Measurements from ENCODE around the gene RFC5.
"Not testable (repeated sequence)": the region's sequence is repeated elsewhere in the genome, so short reads cannot be mapped to it uniquely, and the experiment has no call there.

The RFC5 gene

DNA sequence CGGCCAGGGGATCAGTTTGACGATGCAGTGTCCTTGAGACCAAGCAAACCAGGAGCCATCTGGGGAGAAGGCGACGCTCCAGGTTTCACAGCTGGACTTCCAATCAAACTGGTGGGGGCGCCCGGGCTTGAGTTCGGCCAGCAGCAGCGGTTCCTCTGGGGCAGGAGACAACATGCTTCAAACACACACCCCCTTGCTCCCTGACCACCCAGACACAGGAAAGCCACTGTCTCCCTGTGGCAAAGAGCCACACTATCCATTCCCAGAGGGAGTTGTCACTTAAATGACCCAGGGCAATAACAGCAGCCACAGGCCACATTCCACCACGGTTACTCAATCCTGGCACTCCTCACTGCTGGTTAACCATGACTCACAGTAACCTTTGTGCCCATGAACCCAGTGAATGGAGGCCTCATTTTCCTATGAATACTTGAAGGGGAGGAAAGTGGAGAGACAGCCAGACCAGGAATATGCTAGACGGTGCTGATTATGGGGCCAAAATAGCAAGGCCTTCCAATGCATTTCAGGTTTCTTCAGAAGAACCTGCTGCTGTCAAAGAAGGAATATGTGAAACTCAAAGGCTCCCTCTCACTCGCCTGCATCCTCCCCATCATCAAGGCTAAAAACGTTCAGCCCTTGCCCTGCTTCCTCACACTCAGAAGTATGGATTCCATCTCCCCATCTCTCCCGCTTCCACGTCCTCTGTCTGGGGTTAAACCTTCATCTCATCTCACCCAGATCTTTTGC lies 36.0 kb downstream of the RFC5 start:
- no peak for DNase-seq (ENCODE audit: low spot score)

DNA sequence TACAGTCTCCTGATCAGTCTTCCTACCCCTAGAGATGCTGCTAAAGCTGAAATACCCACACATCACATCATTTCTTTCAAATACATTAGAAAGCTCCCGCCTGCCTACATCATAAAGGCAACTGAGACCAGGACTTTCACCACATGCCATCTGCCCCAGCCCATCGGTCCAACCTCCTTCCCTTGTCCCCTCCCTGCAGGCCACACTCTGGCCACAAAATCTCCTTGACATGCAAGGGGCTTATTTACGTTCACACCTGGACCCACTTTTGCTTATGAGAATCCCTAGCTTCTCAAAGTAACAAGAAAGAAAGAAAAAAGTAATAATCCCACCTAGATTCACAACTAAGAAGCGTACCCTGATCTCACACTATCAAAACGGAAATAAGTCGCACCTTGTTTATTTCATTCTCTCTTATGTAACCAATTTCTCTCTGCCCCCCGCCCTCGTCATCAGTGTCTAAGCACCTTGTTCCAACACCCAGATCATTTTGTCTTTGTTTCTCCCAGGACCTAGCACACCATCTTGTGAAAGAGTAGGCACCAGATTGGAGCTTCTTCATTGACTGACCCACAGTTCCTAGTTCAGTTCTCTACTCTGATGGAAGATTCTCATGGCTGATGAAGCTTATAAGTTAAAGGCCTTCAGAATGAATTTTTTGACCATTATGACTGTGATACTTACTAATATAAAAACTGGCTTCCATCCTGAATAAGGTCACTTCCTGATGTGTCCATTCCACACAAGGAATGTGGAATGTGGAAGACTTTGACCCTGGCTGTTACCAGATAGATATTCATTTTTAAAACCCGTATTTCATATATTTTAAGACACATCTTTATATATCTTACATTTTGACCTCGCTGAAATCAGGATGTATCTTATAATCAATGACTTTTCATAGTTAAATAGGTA lies 36.8 kb downstream of the RFC5 start:
- DNase-seq (ENCODE audit: low spot score) = no peak

DNA sequence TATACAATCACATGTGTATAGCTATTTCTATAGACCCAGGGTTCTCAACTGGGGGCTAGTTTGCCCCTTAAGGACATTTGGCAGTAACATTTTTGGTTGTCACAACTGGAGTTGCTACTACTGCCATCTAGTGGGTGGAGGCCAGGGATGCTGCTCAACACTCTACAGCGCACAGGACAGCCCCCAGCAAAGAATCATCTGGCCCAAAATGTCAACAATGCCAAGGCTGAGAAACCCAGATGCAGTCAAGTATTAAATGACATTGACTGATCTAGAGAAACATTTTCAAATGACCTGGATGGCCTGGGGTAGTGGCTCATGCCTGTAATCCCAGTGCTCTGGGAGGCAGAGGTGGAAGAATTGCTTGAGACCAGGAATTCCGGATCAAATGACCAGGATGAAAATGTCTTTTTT lies 38.6 kb downstream of the RFC5 start:
- DNase-seq (ENCODE audit: low spot score) = no peak

- no peak for DNase-seq (ENCODE audit: low spot score)
Observed at GRCh38 chr12:118055865-118056773, 39.6 kb downstream of the RFC5 start.

GRCh38 chr12:118058227-118058626 lies 41.7 kb downstream of the RFC5 start:
- no peak for DNase-seq (ENCODE audit: low spot score)

GRCh38 chr12:118058881-118059280 lies 42.4 kb downstream of the RFC5 start:
- no peak for DNase-seq (ENCODE audit: low spot score)

DNA sequence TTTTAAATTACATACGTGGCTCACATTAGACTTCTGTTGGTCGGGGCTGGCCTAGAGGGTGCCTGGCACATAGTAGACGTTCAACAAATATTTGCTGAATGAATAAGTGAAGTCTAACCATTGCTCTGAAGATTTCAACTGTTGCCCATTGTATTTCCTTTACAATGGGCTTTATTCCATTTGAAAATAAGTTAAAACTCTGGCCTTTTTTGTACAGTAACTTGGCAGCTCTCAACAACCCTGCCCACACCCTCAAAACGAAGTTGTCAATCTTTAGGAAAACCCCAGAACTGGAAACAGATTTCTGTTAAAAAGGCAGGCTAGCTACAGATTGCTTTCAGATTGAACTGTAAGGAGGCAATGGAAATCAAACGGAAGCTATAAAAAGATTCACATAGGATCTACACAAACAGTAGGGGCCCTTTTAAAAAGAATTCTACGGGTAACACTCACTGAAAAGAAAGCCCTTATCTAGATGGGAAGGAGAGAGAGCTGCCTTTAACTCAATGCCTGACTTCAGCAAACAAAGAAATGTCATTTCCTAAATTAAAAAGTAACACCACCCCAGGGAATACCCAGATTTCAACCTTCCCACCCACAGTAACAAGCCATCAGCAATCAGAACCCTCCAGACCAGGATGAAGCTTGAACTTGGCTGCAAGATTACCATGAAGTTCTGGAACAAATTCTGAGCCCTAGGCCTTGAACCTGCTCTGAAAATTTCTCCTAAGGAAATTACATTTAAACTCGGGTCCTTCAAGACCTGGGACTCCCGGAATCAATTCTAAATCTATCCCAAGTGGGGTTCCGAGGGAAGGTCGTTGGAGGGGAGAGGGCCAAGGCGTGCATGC lies 43.1 kb downstream of the RFC5 start:
- DNase-seq (ENCODE audit: low spot score) = no peak

GRCh38 chr12:118060301-118061010 lies 44.0 kb downstream of the RFC5 start:
- peak; percentile 79 for DNase-seq (ENCODE audit: low spot score)

DNA sequence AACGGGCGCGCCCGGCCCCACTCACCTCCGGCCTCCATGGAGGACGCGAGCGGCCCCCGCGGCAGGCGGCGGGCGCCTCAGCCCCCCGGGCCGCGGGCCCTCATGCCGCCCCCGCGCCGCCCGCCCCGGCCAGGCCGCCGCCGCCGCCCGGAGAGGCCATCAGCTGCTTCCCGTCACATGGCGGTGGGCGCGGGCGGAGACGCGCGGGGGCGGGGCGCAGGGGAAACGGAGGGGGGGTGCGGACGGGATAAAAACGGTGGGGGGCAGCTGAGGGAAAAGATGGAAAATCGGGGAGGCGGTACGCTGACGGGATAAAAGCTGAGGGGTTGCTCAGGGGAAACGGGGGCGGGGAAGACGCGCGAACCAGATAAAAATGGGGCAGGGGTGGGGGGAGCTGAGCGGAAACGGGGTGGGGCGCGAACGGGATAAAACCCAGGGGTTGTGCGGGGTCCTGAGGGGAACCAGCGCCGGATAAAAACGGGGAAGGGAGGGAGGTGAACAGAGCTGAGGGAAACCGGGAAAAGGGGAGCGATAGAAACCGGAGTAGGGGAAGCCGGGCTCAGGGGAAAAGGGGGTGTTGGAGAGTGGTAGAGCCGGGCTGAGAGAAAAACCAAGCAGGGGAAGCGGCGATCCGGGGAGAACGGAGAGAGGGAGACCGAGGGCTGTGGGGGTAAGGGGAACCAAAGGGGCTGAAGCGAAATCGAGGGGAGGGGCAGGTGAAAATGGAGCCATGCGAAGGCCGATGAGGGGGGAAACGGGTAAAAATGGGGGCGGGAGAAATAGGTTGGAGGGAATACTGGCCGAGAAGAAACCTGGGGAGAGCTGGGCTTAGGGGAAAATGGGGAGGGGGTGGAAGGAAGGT lies 44.7 kb downstream of the RFC5 start, which contains the start of gene WSB2:
Gene WSB2, minus strand, starts transcription at position 169 of the 862 bp plus-strand sequence. Its CDS starts 131 bp downstream, at position 38.
- peak; percentile 88 for DNase-seq (ENCODE audit: low spot score)

GRCh38 chr12:118061873-118062843 lies 45.7 kb downstream of the RFC5 start:
- peak; percentile 74 for DNase-seq (ENCODE audit: low spot score)

DNA sequence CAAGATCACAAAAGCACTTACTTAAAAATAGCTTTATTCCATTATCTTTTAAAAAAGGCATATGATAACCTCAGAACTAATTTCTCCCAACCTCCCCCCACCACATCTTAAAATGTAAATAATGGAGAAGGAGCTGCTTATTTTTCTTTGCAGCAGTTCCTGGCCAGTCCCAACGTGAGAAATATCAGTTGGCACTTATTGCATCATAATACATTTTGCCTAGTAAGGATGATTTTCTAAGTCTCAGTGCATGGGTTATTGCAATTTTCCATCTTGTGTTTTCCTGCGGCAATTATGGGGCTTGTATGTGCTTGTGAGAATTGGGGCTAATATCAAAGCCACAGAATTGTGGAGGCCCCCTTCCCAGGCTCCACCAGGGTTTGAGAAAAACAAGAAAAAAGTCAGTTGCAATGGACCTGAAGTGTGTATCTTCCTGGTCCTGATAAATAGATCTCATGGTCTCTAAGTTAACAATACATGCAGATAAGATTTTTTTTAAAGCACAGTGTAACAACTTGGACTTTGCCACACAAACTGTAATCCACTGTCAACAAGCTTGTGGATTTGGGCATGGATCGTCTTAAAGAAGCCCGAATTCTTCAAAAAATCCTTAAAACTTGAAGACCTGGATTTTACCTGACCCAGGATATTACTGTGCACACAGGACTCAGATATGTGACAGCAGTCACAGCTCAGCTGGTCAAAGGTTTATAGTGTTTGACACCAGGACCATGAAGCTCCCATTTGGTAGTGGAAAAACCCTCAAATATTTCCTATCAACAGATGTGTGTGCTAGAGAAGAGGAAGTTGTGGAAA lies 47.3 kb downstream of the RFC5 start:
- DNase-seq (ENCODE audit: low spot score) = no peak

- no peak for DNase-seq (ENCODE audit: low spot score)
Observed at GRCh38 chr12:118064608-118065007, 48.1 kb downstream of the RFC5 start.

DNA sequence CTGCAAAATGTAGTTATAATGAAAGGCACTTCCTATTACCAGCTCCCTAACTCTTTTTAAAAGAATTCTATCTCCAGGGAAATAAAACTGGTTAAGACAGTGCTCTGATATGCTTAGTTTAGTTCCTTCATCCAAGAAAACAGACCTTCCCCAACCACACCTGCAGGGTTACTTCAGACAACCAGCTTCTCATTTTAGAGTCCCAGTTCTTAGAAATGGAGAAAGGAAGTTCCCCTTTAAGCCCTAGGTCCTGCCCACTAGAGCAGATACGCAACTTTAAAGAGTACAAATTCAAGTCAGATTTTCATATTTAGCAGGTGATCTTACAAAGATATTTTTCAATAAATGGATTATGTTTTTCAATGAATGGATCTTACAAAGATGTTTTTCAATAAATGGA lies 48.9 kb downstream of the RFC5 start:
- DNase-seq (ENCODE audit: low spot score) = no peak

DNA sequence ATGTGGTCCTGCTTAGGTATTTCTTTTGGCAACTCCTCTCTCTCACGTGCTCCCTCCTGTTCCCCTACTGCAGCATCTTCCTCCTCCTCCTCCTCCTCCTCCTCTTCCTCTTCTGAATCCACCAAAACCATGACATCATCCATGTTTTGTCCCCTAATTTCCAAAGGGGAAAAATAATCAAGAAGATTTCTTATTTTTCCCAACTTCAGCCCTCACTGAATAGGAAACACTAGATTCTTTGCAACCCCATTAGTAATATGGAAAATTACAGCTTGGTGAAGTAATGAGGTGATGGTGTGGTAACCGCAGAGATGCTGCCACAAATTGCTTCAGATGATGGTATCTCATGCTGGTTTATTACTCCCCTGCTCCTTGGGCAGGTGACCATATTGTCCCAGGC lies 51.9 kb downstream of the RFC5 start:
- DNase-seq (ENCODE audit: low spot score) = no peak

DNA sequence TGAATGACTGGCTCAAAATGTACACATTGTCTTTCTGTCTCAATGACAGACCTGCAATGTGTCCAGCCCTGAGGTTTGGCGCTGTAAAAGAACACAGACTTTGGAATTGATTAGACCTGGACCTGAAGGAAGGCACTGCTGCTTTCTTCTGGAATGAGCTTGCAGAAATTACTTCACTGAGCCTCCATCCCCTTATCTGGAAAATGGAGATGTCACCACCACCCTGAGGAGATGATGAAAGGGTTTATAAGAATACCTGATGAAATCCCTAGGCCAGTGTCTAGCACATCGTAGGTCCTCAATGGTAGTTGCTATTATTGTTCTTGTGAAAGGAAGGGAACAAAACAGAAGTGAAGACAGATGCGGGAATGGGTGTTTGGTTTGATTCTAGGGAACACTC lies 54.1 kb downstream of the RFC5 start:
- no peak for DNase-seq (ENCODE audit: low spot score)

GRCh38 chr12:118073768-118074167 lies 57.3 kb downstream of the RFC5 start:
- no peak for DNase-seq (ENCODE audit: low spot score)

DNA sequence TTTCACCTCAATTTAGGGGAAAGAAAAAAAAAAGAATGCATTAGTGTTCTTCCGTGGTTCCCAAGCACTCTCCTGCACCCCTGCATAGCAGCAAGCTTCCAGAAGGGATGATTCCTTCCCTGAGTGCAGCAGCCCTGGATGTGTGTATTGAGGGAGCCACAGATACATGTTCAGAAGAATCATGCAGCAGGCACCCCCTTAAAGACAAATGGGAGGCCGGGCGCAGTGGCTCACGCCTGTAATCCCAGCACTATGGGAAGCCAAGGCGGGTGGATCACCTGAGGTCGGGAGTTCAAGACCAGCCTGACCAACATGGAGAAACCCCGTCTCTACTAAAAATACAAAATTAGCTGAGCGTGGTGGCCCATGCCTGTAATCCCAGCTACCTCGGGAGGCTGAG lies 65.0 kb downstream of the RFC5 start:
- not testable (repeated sequence) for DNase-seq (ENCODE audit: low spot score)
